SK-N-SH (cell line): ENCODE data around the gene TEX264. TPM values are rescaled to one million over a fixed set of nuclear protein-coding genes. Genes with fewer than 3 reads are reported as not detected.
"Not testable (repeated sequence)": the region's sequence is repeated elsewhere in the genome, so short reads cannot be mapped to it uniquely, and the experiment has no call there.

Experiments used
- CTCF ChIA-PET: fragments of 300-600, 350-600 bp; formaldehyde crosslinking; extraction: SDS; loops from one replicate; lab custom pipeline; 2021; lab: Yijun Ruan, JAX
- POLR2A ChIA-PET: fragments of 350-600 bp; sonication (Branson Sonifier 250); formaldehyde crosslinking; extraction: SDS; loops from one replicate; lab custom pipeline; 2020; ENCODE audit warnings: antibody characterized with exemption, inconsistent platforms; lab: Yijun Ruan, JAX
- DNase-seq: peaks from one replicate; pipeline ENCODE4 v3.0.0; 2012
- H2AFZ ChIP-seq: fragments of 200-600 bp; sonication (generic); 2 replicates; pipeline ENCODE4 v1.8.1; 2016; ENCODE audit warnings: antibody characterized with exemption, mild to moderate bottlenecking, low read depth
- H3F3A ChIP-seq: fragments of 200-600 bp; sonication (generic); replicated peaks from 2 replicates; pipeline ENCODE3; 2016; ENCODE audit warnings: antibody characterized with exemption, mild to moderate bottlenecking; ENCODE audit not compliant: insufficient read depth
- H3K27ac ChIP-seq, 2 experiments: fragments of 200-500 bp in 1 of 2; fragments of 200-600 bp in 1 of 2; sonication (Bioruptor generic) in 1 of 2; sonication (generic), shearing (Covaris generic) in 1 of 2; 2 replicates each; pipeline versions ENCODE4 v1.5.1 to v1.6.1; 2014 to 2016; ENCODE audit warnings: low read depth in 2 of 2, inconsistent platforms in 1 of 2, low read length in 1 of 2, mild to moderate bottlenecking in 1 of 2, mixed read lengths in 1 of 2
- H3K27me3 ChIP-seq: fragments of 200-600 bp; sonication (generic), shearing (Covaris generic); 2 replicates; pipeline ENCODE4 v1.6.1; 2016; ENCODE audit warnings: mixed run types; ENCODE audit not compliant: insufficient read depth
- H3K36me3 ChIP-seq, 2 experiments: fragments of 200-500 bp in 1 of 2; fragments of 200-600 bp in 1 of 2; sonication (Bioruptor generic) in 1 of 2; sonication (generic) in 1 of 2; replicated peaks in 1 of 2; 2 replicates each; pipeline versions ENCODE3 to v1.5.1; 2014 to 2016; ENCODE audit warnings: low read length in 1 of 2, mild to moderate bottlenecking in 1 of 2; ENCODE audit not compliant: insufficient read depth in 2 of 2, control insufficient read depth in 1 of 2
- H3K4me1 ChIP-seq, 2 experiments: fragments of 200-500 bp in 1 of 2; fragments of 200-600 bp in 1 of 2; sonication (Bioruptor generic) in 1 of 2; sonication (generic), shearing (Covaris generic) in 1 of 2; 2 replicates each; pipeline versions ENCODE4 v1.5.1 to v1.6.1; 2014 to 2016; ENCODE audit warnings: low read depth in 1 of 2, low read length in 1 of 2, mixed run types in 1 of 2; ENCODE audit not compliant: insufficient read depth in 2 of 2, control insufficient read depth in 1 of 2
- H3K4me2 ChIP-seq: fragments of 200-600 bp; sonication (generic), shearing (Covaris generic); 2 replicates; pipeline ENCODE4 v1.6.1; 2017; ENCODE audit warnings: mixed run types
- H3K4me3 ChIP-seq, 2 experiments: fragments of 200-500 bp in 1 of 2; fragments of 200-600 bp in 1 of 2; sonication (Bioruptor generic) in 1 of 2; sonication (generic), shearing (Covaris generic) in 1 of 2; 2 replicates each; pipeline versions ENCODE4 v1.5.1 to v1.8.1; 2014 to 2016; ENCODE audit warnings: low read depth in 2 of 2, inconsistent platforms in 1 of 2, low read length in 1 of 2, mild to moderate bottlenecking in 1 of 2, mixed read lengths in 1 of 2, moderate library complexity in 1 of 2
- H3K79me2 ChIP-seq: fragments of 200-600 bp; sonication (generic); 2 replicates; pipeline ENCODE4 v1.8.1; 2017; ENCODE audit warnings: mild to moderate bottlenecking; ENCODE audit not compliant: insufficient read depth
- H3K9ac ChIP-seq: fragments of 200-600 bp; sonication (generic); 2 replicates; pipeline ENCODE4 v1.6.1; 2017; ENCODE audit warnings: mixed run types
- H3K9me2 ChIP-seq: fragments of 200-600 bp; sonication (generic); 2 replicates; pipeline ENCODE4 v1.6.1; 2017; ENCODE audit warnings: mixed run types
- H3K9me3 ChIP-seq: fragments of 200-600 bp; sonication (generic); 2 replicates; pipeline ENCODE4 v1.6.1; 2017; ENCODE audit warnings: mixed run types, mild to moderate bottlenecking, moderate library complexity
- H4K20me1 ChIP-seq: fragments of 200-600 bp; sonication (generic); 2 replicates; pipeline ENCODE4 v1.6.1; 2017; ENCODE audit warnings: mild to moderate bottlenecking, mixed run types; ENCODE audit not compliant: insufficient read depth
- CHD2 ChIP-seq: fragments of 150-350 bp; IDR thresholded peaks from 2 replicates; pipeline ENCODE4 v1.6.1; 2018; ENCODE audit warnings: low read length; ENCODE audit not compliant: partially characterized antibody
- ELF1 ChIP-seq: IDR thresholded peaks from 2 replicates; pipeline ENCODE4 v1.4.0; 2012
- EZH2phosphoT487 ChIP-seq: fragments of 200-600 bp; sonication (generic); IDR thresholded peaks from 2 replicates; pipeline ENCODE4 v1.6.1; 2017; ENCODE audit warnings: low read depth, mixed run types, mild to moderate bottlenecking, antibody characterized with exemption, moderate library complexity, borderline replicate concordance
- FOSL2 ChIP-seq: IDR thresholded peaks from 2 replicates; pipeline ENCODE4 v1.4.0; 2012; ENCODE audit warnings: low read depth, mild to moderate bottlenecking, moderate library complexity, borderline replicate concordance
- GATA2 ChIP-seq: sonication (generic); formaldehyde crosslinking; IDR thresholded peaks from 2 replicates; pipeline ENCODE4 v1.5.0; 2020; ENCODE audit warnings: mild to moderate bottlenecking, missing genetic modification reagents
- IRF3 ChIP-seq: fragments of 150-350 bp; IDR thresholded peaks from 2 replicates; pipeline ENCODE4 v1.6.1; 2016; ENCODE audit warnings: mild to moderate bottlenecking, low read depth, low read length
- NRF1 ChIP-seq: IDR thresholded peaks from 2 replicates; pipeline ENCODE4 v1.6.1; 2012; ENCODE audit warnings: low read depth, mild to moderate bottlenecking, low read length
- POLR2AphosphoS5 ChIP-seq: IDR thresholded peaks from 2 replicates; pipeline ENCODE4 v1.6.1; 2012; ENCODE audit warnings: low read depth, low read length
- RAD21 ChIP-seq: IDR thresholded peaks from 2 replicates; pipeline ENCODE4 v1.6.1; 2012; ENCODE audit warnings: mild to moderate bottlenecking, low read length
- RFX5 ChIP-seq: IDR thresholded peaks from 2 replicates; pipeline ENCODE4 v1.6.1; 2012; ENCODE audit warnings: mild to moderate bottlenecking, improper control_type of control experiment, low read length
- SIN3A ChIP-seq: IDR thresholded peaks from 2 replicates; pipeline ENCODE4 v1.6.1; 2012; ENCODE audit warnings: low read depth, mild to moderate bottlenecking, low read length, moderate library complexity, borderline replicate concordance
- TAF1 ChIP-seq: IDR thresholded peaks from 2 replicates; pipeline ENCODE4 v1.6.1; 2012; ENCODE audit warnings: low read depth, mild to moderate bottlenecking, low read length, moderate library complexity, borderline replicate concordance
- TEAD4 ChIP-seq: IDR thresholded peaks from 2 replicates; pipeline ENCODE4 v1.4.0; 2012; ENCODE audit warnings: mild to moderate bottlenecking, borderline replicate concordance; ENCODE audit not compliant: insufficient read depth
- WGBS: methylation state at CpG from one replicate; pipeline ENCODE4 v1.1.6; 2017; ENCODE audit warnings: low lambda C conversion rate; 5-methylcytosine and 5-hydroxymethylcytosine counted together
- polyA plus RNA-seq, 3 experiments: library from polyadenylated mRNA; depleted of rRNA; stranded (reverse); fragments of >200 nt; gene quantifications; 2 replicates each; pipeline ENCODE4 v1.2.3, GENCODE V29; 2012
- TF ChIP-seq, protein P1 (sequence below): IDR thresholded peaks from 2 replicates; pipeline ENCODE4 v1.4.0; 2012; ENCODE audit warnings: low read depth, borderline replicate concordance
- TF ChIP-seq, protein P2 (sequence below): fragments of 150-350 bp; IDR thresholded peaks from 2 replicates; pipeline ENCODE4 v1.6.1; 2017; ENCODE audit warnings: antibody characterized with exemption, low read length, low read depth, borderline replicate concordance

Gene TEX264
- polyA plus RNA-seq, 1 of the 3 experiments (the other 2 are of a cell fraction) = 82.1 TPM

DNA sequence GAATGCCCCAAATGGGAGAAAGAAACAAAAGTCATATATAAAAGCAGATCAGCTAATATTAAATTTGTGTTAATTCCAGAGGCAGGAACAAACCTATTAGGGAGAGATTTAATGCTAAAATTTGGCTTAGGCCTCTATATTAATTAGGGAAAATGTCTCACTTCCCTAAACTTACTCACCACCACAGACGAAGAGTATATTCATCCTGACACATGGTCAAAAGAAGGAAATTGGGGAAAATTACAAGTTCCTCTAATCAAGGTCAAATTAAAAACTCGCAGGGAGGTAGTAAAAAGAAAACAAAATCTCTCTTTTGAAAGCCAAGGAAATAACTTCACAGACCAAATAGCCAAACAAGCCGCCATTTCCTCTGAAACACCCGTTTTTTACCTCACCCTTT is 68.1 kb downstream of the TEX264 start:
- Histone ChIP-seq H3K27ac (no peak overlapping the region), H3K27me3 (no peaks in the 10 kb centered on the region), H3K9ac (no peak overlapping the region), H3K79me2 (no peaks in the 10 kb centered on the region), H3K4me3 (no peak overlapping the region), H3K4me2 (no peak overlapping the region), H3K9me2 (no peaks in the 10 kb centered on the region), H3K4me1 (no peaks in the 10 kb centered on the region), H2AFZ (no peak overlapping the region), H3K9me3 (no peaks in the 10 kb centered on the region), H3F3A (no peaks in the 10 kb centered on the region), H3K36me3 (no peaks in the 10 kb centered on the region), H4K20me1 (no peaks in the 10 kb centered on the region)
- no peak for DNase-seq
- 31% methylated on average over 4 of the region's 4 CpGs for WGBS
- ChIA-PET POLR2A (no interaction called here), CTCF (interaction anchor here (3.6 kb wide), 1 partner anchor 20 kb away, joined by 16 read pairs; no protein-coding TSS in a partner anchor)
- no peak for TF ChIP-seq IRF3
- TF ChIP-seq TEAD4 = no peak
- no peak for TF ChIP-seq NRF1

- 33% methylated on average over 3 of the region's 3 CpGs for WGBS
- not testable (repeated sequence) for DNase-seq, H2AFZ ChIP-seq
Measured at GRCh38 chr3:51742320-51742719, 71.3 kb downstream of the TEX264 start.

GRCh38 chr3:51742978-51743377 is 71.9 kb downstream of the TEX264 start:
- H3K27ac ChIP-seq, H3K27me3 ChIP-seq, H3F3A ChIP-seq, H3K9me3 ChIP-seq, H4K20me1 ChIP-seq, H3K79me2 ChIP-seq, H3K9me2 ChIP-seq, H3K4me2 ChIP-seq, H3K4me1 ChIP-seq, H3K36me3 ChIP-seq, H3K4me3 ChIP-seq, DNase-seq, H2AFZ ChIP-seq, H3K9ac ChIP-seq, POLR2A ChIA-PET: not testable (repeated sequence)
- CTCF ChIA-PET = interaction anchor here (3.6 kb wide), 1 partner anchor 24 kb away, joined by 16 read pairs; no protein-coding TSS in a partner anchor
- WGBS = 11% methylated on average over 4 of the region's 4 CpGs

More at GRCh38 chr3:51742320-51742719, 71.3 kb downstream of the TEX264 start:
- H3K9me2 ChIP-seq, H3K4me3 ChIP-seq, H3K36me3 ChIP-seq, H3K9ac ChIP-seq, H3F3A ChIP-seq, H3K4me2 ChIP-seq, H3K79me2 ChIP-seq, H3K27me3 ChIP-seq, H3K27ac ChIP-seq, H3K4me1 ChIP-seq, H3K9me3 ChIP-seq, POLR2A ChIA-PET, H4K20me1 ChIP-seq: not testable (repeated sequence)
- CTCF ChIA-PET = interaction anchor here (3.6 kb wide), 1 partner anchor 23 kb away, joined by 16 read pairs; no protein-coding TSS in a partner anchor

DNA sequence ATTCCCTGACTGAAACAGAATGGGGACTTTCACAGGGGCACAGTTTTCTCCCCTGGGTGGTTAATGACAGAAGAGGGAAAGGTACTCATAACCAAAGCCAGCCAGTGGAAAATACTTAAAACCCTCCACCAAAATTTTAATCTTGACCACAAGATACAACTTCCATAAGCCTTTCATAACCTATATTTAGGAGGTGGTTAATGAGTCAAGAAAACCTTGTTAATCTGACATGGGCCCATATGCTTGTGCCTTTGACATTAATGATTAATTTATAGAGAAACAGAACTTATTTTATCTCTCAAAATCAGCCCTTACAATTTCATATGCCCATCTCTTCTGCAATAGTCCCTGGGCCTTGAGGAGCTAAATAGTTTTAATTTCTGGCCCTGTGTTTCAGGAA is 76.8 kb downstream of the TEX264 start:
- no peak overlapping the region for H3K9ac ChIP-seq
- no peaks in the 10 kb centered on the region for H3K79me2 ChIP-seq
- H3K27me3 ChIP-seq = no peaks in the 10 kb centered on the region
- CTCF ChIA-PET = no interaction called here
- H3K9me2 ChIP-seq = no peaks in the 10 kb centered on the region
- H3K4me2 ChIP-seq = no peak overlapping the region
- no peak overlapping the region for H2AFZ ChIP-seq
- no peaks in the 10 kb centered on the region for H3K36me3 ChIP-seq
- DNase-seq = no peak
- no peak overlapping the region for H3K4me3 ChIP-seq
- POLR2A ChIA-PET = no interaction called here
- H3F3A ChIP-seq = no peaks in the 10 kb centered on the region
- H3K4me1 ChIP-seq = no peaks in the 10 kb centered on the region
- H3K9me3 ChIP-seq = no peaks in the 10 kb centered on the region
- H4K20me1 ChIP-seq = no peaks in the 10 kb centered on the region
- no peak overlapping the region for H3K27ac ChIP-seq
- TF ChIP-seq EZH2phosphoT487 (no peak), CHD2 (no peak), RFX5 (no peak), SIN3A (no peak), ELF1 (no peak), FOSL2 (no peak), RAD21 (no peak), POLR2AphosphoS5 (no peak), TAF1 (no peak), GATA2 (CRISPR knock-in tag) (no peak)
- TF ChIP-seq, protein P1, sequence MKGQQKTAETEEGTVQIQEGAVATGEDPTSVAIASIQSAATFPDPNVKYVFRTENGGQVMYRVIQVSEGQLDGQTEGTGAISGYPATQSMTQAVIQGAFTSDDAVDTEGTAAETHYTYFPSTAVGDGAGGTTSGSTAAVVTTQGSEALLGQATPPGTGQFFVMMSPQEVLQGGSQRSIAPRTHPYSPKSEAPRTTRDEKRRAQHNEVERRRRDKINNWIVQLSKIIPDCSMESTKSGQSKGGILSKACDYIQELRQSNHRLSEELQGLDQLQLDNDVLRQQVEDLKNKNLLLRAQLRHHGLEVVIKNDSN = no peak
- TF ChIP-seq, protein P2, sequence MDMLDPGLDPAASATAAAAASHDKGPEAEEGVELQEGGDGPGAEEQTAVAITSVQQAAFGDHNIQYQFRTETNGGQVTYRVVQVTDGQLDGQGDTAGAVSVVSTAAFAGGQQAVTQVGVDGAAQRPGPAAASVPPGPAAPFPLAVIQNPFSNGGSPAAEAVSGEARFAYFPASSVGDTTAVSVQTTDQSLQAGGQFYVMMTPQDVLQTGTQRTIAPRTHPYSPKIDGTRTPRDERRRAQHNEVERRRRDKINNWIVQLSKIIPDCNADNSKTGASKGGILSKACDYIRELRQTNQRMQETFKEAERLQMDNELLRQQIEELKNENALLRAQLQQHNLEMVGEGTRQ = no peak
